ENCODE measurements around the gene SPINK5.

SPINK5 gene

GRCh38 chr5:148094336-148094735 is 30.6 kb downstream of the SPINK5 start:
- DNase-seq (ENCODE audit: low read depth) = no peak

DNA sequence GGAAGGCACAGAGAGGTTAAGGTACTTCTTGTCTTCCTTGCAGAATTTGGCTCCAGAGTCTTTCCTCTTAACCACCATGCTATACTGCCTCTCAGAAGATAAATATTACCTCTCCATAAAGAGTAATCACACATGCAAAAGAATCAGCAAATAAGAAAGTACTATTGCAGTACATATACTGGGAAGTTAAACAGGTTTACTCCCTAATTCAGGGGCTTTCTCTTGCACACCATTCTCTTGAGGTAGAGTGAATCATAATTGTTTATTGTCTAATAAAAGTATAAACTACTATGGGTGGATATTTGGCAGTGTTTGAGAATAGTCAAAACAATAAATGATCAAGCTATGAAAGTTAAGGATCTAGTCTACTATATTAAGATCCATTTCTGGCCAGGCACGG is 40.4 kb downstream of the SPINK5 start:
- no peak for DNase-seq (ENCODE audit: low read depth)

DNA sequence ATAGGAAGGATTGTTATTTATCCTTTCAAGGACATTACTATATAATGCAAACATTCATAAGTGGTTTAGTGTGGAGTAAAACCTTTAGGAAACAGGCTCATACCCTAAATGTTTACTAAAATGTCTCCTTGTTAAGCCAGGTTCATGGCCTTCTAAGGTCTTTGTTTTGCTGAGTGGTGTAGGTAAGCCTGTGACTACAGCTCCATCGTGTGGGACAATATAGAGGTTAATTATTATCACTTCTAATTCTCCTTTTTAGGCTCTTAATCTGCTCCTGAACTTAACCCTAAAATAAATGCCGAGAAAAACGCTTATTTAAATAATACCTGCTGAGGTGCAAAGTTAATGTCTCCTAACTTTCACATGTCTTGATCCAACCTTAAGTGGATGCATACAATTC is 43.8 kb downstream of the SPINK5 start:
- DNase-seq (ENCODE audit: low read depth) = no peak

GRCh38 chr5:148113243-148113642 is 49.5 kb downstream of the SPINK5 start:
- DNase-seq (ENCODE audit: low read depth) = no peak

DNA sequence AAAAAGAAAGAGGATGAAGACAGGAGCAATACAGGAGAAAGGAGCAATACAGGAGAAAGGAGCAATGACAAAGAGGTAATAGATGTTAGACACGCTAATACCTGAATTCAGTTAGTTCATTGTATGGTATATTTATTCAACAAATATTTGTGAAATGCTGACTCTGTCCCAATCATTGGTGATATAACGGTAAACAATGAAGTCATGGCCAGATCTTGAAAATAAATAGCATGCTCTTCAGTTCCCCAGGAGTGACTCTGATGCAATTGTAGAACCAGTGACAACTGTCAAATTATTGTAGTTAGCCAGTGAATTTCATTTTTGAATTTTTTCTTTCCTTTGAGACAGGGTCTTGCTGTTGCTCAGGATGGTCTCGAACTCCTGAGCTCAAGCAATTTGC is 56.5 kb downstream of the SPINK5 start:
- DNase-seq (ENCODE audit: low read depth) = no peak

DNA sequence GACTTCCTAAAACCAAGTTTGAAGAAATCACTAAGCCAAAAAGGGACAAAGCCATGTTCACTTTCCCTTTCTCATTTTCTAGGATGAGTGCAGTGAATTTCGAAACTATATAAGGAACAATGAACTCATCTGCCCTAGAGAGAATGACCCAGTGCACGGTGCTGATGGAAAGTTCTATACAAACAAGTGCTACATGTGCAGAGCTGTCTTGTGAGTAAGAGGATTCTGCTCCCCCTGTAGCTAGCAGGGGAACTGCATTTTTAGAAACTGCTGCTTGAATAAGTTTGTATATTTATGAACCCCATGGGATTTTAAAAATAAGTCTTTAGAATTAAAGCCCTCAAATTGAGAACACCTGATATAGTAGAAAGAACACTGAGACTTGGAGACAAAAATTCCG is 61.9 kb downstream of the SPINK5 start:
- DNase-seq (ENCODE audit: low read depth) = no peak

GRCh38 chr5:148135091-148136048 is 71.6 kb downstream of the SPINK5 start:
- DNase-seq (ENCODE audit: low read depth) = no peak

- DNase-seq (ENCODE audit: low read depth) = no peak
Measured at GRCh38 chr5:148140846-148141245, 77.1 kb downstream of the SPINK5 start.

DNA sequence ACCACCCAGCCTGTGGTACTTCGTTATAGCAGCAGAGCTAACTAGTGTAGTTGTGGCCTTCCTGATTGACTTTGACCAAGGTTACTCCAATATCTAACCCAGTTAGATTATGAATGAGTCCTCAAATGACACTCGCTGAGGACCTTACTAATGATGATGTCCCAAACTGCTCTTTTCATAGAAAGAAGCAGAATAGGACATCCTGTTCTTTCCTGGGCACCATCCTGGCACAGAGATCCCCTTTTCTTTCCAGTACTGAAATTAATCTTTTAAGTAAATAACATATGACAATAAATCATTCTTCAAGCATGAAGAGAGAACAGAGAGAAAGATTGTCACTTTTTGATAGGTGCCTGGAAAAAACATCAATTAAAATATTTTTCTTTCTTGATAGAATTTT is 77.9 kb downstream of the SPINK5 start:
- DNase-seq (ENCODE audit: low read depth) = no peak

DNA sequence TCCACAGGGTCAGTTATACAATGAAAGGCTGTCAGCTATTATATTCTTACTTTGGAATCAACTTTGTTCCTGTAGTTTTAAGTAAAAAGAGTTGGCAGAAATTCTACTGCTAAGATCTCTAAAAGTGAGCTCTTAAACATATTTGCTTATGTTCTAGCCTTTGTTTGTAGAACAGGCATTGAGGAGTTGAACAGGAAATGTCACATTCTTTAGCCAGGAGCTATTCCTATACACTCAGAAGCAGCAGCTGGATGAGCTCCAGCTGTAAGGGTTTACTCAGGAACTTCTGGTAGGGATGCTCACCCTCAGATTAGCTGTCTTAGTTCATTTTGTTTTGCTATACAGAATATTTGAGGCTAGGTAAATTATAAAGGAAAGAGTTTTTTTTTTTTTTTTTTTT is 82.1 kb downstream of the SPINK5 start:
- no peak for DNase-seq (ENCODE audit: low read depth)

- DNase-seq (ENCODE audit: low read depth) = no peak
Measured at GRCh38 chr5:148146487-148146886, 82.7 kb downstream of the SPINK5 start.

- DNase-seq (ENCODE audit: low read depth) = no peak
Measured at GRCh38 chr5:148147415-148147814, 83.6 kb downstream of the SPINK5 start.

GRCh38 chr5:148151872-148152271 is 88.1 kb downstream of the SPINK5 start:
- DNase-seq (ENCODE audit: low read depth) = no peak

DNA sequence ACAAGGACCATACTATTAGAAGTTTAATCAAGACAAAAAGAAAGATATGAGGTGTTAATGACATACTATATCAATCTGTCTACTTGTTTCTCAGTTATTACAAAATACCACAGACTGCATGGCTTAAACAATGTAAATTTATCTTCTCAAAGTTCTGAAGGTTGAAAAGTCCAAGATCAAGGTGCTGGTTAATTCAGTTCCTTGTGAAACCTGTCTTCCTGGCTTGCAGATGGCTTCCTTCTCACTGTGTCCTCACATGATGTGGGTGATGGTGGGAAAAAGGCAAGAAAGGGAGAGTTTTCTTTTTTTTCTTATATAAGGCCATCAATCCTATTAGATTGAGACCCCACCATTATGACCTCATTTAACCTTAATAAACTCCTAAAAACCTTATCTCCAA is 89.0 kb downstream of the SPINK5 start:
- DNase-seq (ENCODE audit: low read depth) = no peak

DNA sequence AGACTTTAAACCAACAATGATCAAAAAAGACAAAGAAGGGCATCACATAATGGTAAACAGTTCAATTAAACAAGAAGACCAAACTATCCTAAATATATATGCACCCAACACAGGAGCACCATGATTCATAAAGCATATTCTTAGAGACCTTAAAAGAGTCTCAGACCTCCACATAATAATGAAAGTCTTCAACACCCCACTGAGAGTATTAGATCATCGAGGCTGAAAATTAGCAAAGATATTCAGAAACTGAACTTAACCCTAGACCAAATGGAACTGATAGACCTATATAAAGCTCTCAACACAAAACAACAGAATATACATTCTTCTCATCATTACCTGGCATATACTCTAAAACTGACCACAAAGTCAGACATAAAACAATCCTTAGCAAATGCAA is 92.8 kb downstream of the SPINK5 start:
- DNase-seq (ENCODE audit: low read depth) = no peak

GRCh38 chr5:148162038-148162437 is 98.3 kb downstream of the SPINK5 start:
- no peak for DNase-seq (ENCODE audit: low read depth)

DNA sequence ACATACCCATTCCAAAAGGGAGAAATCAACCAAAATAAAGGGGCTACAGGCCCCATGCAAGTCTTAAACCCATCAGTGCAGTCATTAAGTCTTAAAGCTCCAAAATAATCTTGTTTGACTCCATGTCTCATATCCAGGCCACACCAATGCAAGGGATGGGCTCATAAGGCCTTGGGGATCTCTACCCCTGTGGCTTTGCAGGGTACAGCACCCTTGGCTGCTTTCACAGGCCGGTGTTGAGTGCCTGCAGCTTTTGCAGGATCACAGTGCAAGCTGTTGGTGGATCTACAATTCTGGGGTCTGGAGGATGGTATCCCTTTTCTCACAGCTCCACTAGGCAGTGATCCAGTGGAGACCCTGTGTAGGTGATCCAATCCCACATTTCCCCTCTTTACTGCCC is 99.6 kb downstream of the SPINK5 start:
- DNase-seq (ENCODE audit: low read depth) = no peak

DNA sequence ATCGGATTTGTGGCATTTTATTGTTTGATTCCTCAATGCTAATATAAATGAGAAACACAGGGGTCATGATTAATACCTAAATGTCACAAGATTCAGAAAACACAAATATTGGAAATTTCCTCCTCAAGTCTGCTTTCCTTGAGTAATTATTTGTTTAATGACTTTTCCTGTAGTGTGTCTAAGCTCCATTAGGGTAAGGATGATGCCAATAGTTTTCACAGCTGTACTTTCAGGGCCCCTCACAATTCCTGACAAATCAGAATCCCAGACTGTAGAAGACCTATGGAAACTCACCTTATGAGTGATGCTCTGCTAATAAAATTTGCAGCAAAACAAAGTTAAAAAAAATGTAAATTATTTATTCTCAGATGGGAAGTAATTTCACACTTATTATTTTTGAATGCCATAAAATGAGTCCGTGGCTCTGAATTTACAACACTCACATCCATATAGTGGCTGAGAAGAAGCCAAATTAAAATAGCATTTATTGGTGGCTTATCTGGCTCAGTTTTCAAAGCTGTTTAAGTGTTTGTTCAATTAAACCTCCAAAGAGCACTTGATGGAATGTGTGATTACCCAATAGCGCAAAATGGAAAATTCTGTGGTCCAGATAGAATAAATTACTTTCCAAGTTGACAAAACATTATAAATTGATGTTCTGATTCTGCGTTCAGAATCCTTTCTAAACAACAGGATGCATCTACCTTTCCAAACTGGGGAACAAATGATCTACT is 102.9 kb downstream of the SPINK5 start:
- DNase-seq (ENCODE audit: low read depth) = no peak

DNA sequence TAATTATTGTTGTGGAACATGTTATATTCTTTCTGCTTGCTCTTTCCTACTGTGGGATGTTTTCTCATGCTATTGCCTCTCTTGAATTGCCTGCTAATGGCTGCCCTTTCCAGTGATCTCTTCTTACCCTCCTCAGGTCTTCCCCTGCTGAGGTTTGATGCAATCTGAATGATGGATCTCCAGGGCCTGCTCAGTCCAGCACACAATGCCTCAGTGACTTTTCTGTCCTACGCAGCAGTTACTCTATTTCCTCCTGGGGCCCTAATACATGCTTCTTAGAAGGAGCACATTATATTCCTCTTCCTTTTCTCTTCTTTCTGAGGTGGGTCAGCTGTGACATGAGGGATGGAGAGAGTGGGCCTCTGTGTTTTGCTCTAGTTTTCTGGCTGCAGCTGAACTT is 104.5 kb downstream of the SPINK5 start, which contains the start of gene SPINK14:
SPINK14 (plus strand) TSS at position 301 of the 400 bp plus-strand sequence. CDS start 1,187 bp downstream, outside the sequence.
- no peak for DNase-seq (ENCODE audit: low read depth)

DNA sequence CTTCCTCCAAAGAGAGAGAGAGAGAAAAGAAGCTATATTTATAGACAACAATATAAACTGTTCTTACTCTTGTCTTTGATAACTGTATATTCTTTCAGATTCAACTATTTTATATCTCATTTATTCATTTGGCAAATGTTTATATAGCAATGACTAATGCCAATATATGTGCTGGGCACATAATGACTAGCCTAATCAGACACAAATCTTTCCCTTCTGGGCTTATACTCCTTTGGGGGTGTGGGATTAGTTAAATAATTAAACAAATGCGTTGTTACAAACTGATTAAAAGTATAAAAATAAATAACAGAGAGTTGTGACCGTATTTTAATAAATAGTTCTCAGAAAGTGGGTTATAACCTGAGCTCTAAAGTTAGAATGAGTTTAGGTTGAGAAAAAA is 108.6 kb downstream of the SPINK5 start:
- DNase-seq (ENCODE audit: low read depth) = no peak

DNA sequence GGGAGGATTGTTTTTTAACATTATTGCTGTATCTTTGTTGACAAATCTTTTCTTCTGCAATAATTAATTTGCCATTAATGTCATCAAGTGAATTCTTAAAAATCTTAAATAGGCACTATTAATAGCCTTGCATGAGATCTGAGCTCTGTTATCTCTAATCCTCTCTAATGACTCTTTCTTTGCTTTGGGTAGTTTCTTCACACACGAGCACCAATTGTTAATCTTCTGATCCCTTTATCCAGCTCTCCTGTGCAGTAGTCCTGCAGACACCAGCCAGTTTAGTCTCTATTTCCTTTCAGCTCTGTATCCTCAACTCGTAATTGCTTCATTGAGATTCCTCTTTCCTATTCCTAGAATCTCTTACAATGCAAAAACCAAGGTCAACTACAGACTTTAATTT is 112.7 kb downstream of the SPINK5 start:
- no peak for DNase-seq (ENCODE audit: low read depth)

DNA sequence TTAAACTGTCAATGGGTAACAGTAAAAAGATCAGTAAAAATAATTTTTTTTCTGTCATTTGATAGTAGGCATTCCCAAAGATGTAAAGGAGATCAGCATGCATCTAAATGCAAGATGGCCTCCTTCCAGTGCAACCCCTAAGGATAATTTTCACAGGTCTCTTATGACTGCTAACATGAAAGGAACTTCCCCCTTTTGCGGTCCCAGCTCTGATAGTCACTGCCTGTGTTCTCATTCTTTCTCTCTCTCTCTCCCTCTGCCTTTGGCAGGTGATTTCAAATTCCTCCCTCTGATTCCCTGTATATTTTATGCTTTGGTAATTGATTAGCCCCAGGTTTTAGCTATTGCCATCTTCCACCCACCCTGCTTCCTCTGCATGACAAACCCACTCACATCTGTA is 113.4 kb downstream of the SPINK5 start:
- DNase-seq (ENCODE audit: low read depth) = no peak

GRCh38 chr5:148179234-148179824 is 115.5 kb downstream of the SPINK5 start:
- DNase-seq (ENCODE audit: low read depth) = no peak

Measured in stimulated activated CD8-positive, alpha-beta memory T cell treated with anti-CD3 and anti-CD28 coated beads, Interleukin-12 subunit alpha, Interleukin-12 subunit beta, amount 100 ng/mL, for 1 hour (primary cell).